SKM-1 treated with dmso at 0.1 percent for 144 hours (cell line): ENCODE measurements around the gene PTCD1.
"Not testable (repeated sequence)": the region's sequence is repeated elsewhere in the genome, so short reads cannot be mapped to it uniquely, and the experiment has no call there.

ENCODE experiments used
- DNase-seq: peaks from one replicate; lab custom pipeline; 2025; ENCODE audit not compliant: unreplicated experiment; lab: John Stamatoyannopoulos, UW

Gene PTCD1

DNA sequence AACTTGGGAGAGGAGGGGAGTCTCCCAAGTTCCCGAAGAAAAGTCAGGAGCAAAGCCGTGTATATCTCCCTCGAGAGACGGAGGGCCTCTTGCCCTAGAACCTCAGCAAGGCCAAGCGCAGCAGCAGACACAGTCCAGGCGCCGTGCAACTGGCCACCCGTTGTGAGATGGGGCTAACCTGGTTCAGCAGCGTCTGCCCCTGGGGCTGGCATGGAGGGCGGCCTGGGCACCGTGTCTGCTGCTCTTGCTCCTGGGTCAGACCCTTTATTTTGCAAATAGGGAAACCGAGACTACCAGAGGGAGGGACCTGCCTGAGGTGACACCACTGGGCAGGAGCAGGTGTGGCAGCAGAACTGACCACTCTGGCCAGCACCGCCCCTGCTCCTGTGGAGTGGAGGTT lies 13.9 kb upstream of the PTCD1 start:
- DNase-seq = no peak

- no peak for DNase-seq
These were observed 13.3 kb upstream of the PTCD1 start for GRCh38 chr7:99451936-99452335.

DNA sequence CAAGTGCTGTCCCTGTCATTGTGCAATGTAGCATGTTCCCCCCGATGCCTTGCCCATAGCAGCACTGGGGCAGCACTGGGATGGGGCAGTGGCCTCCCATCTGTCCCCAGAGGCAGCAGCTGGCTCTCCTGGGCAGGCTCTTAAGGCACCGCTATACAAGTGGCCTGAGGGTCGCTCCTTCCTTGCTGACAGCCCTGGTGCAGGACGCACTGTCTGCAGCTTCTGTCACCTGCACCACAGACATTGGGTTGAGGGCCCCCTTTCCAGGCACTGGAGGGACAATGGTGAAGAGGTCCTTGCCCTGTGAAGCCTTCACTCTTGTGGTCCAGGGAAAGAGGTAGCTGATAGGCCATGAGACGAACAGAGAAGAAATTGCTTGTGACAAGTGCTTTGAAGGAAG lies 10.7 kb upstream of the PTCD1 start:
- peak; percentile 68 for DNase-seq

DNA sequence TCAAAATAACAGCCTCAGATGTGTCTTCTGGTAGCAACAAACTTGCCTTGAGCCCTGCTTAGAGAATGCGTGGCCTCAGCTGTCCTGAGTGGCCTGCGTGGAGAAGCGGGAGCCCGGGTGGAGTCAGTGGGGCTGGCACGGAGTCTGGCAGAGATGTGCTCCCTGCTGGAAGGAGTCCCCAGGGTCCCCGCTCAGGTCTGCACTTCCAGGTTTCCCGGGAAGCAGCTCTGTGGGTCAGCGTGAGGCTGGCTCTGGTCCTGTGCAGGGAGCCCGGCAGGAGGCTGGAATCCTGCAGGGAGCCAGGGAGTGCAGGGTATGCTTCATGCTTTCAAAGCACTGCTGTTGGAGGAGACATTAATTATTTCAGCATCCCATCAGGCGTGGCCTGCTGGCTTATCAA lies 10.3 kb upstream of the PTCD1 start:
- no peak for DNase-seq

- peak; percentile 24 for DNase-seq
These were observed 9.3 kb upstream of the PTCD1 start for GRCh38 chr7:99447943-99448342.

GRCh38 chr7:99446096-99446495 lies 7.5 kb upstream of the PTCD1 start:
- no peak for DNase-seq

DNA sequence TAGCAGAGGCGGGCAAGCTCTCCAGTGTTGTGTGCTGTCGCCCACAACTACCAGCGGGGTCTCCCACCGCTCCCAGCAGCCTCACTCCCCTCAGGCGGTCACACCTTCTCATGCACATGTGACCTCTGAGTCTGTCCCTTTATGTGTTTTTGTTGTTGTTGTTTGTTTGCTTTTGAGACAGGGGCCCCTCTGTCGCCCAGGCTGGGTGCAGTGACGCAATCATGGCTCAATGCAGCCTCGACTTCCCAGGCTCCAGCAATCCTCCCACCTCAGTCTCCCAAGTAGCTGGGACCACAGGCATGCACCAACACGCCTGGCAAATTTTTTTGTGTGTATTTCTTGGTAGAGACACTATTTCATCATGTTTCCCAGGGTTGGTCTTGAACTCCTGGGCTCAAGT lies 1.6 kb upstream of the PTCD1 start:
- no peak for DNase-seq

DNA sequence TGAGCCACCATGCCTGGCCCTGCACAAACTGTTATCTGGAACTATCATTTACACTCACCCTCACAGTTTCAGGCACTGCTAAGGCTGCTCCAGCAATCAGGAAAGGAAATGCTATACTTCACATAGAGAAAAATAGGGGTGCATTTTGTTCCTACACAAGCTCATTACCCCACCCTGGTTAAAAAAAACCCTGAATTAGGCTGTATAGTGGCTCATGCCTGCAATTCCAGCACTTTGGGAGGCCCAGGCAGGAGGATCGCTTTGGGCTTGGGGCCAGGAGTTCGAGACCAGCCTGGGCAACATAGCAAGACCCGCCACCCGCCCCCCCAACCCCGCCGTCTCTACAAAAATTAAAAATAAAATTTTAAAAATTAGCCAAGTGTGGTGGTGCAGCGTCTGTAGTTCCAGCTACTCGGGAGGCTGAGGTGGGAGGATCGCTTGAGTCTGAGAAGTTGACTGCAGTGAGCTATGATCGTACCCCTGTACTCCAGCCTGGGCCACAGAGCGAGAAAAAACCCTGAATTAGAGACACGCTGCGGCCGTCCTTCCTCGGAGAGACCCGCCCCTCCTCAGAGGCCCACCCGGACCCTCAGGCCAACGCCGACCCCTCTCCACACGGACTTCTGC lies 539 bp downstream of the PTCD1 start:
- no peak for DNase-seq

GRCh38 chr7:99433158-99433557 lies 5.4 kb downstream of the PTCD1 start:
- DNase-seq = no peak

DNA sequence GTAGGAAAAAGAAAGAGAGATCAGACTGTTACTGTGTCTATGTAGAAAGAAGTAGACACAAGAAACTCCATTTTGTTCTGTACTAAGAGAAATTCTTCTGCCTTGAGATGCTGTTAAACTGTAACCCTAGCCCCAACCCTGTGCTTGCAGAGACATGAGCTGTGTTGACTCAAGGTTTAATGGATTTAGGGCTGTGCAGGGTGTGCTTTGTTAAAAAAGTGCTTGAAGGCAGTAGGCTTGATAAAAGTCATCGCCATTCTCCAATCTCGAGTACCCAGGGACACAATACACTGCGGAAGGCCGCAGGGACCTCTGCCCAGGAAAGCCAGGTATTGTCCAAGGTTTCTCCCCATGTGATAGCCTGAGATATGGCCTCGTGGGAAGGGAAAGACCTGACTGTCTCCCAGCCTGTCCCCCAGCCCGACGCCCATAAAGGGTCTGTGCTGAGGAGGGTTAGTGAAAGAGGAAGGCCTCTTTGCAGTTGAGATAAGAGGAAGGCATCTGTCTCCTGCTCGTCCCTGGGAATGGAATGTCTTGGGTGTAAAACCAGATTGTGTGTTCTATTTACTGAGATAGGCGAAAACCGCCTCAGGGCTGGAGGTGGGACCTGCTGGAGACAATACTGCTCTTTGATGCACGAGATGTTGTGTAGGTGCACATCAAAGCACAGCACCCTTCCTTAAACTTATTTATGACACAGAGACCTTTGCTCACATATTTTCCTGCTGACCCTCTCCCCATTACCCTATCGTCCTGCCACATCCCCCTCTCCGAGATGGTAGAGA lies 6.7 kb downstream of the PTCD1 start:
- DNase-seq = not testable (repeated sequence)

GRCh38 chr7:99429756-99430155 lies 8.8 kb downstream of the PTCD1 start:
- no peak for DNase-seq

- DNase-seq = no peak
These were observed 9.5 kb downstream of the PTCD1 start for GRCh38 chr7:99428972-99429566.

DNA sequence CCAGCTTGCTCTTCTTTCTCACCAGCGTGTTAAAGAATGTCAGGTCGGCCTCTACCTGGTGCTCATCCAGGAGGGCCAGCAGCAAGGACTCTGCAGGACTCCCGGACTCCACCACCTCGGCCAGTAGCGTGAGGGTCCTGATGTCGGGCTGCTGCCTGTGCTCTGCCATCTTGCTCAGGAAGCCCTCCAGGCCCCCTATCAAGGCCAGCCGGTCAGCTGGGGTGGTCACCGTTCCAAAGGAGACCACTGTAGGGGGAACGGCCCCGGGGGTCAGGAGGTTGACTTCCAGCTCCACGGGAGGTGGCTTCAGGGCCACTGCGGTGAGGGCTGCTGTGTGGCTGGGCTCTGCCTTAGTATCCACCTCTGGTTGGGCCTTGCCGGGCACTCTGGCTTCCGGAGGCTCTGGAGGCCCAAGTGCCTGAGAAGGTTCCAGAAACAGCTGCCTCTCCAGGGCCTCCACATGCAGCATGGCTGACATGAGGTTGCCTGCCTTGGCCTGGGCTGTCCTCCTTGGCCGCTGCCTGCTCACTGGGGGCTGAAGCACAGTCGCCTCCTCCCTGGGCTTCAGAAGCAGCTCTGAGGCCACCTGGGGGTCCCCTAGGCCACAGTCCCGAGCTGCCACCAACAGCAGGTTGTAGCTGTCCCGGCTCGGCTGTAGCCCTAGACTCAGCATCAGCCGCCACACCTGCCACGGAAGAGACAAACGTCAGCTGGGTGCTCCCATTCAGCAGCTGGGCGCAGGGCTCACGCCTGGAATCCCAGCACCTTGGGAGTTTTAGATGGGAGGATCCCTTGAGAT lies 13.5 kb downstream of the PTCD1 start:
- DNase-seq = no peak

DNA sequence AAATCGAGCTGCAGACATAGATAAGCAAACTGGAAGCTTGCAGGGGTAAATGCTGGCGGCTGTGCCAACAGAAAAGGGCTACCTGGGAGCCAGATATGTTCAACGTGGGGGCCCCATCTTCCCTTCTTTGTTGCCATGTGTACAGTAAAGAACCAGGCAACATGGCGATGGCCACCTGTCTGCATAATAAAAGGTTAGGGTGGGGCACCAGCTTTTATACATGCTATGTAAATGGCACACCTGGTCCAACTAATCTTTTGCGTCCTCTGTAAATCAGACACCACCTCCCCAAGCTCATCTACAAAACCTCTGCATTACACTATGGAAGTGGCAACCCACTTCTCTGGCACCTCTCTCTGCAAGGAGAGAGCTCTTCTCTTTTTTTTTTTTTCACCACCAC lies 16.0 kb downstream of the PTCD1 start:
- no peak for DNase-seq

GRCh38 chr7:99422186-99422585 lies 16.4 kb downstream of the PTCD1 start:
- no peak for DNase-seq

DNA sequence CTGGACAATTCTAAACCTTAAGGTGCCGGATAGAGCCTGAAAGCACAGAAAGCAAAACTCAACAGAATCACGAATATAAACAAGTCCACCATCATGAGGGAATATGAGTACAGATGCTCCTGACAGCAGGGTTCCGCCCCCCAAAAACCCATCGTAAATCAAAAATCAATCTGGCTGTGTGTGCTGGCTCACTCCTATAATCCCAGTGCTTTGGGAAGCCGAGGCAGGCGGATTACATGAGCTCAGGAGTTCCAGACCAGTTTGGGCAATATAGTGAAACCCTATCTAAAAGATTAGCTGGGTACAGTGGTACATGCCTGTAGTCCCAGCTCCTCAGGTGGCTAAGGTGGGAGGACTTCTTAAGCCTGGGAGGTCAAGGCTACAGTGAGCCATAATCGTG lies 17.6 kb downstream of the PTCD1 start:
- no peak for DNase-seq

DNA sequence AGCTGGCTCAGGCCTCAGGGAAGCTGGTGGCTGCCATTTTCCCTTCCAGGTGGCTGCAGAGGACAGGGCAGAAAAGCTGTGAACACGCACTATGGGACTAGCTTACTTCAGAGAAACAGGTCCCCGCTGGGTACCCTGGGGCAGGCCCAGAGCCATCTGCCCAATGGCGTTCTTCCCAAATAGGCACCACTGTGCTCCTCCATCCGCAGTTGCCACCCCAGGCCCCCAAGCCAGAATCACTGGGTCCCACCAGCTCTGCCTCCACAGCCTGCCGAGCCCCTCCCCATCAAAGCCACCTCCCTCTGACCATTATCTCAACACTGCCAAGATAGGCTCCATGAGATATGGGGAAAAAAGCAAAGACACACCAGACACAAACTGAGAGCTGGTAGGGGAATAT lies 18.4 kb downstream of the PTCD1 start:
- DNase-seq = no peak

DNA sequence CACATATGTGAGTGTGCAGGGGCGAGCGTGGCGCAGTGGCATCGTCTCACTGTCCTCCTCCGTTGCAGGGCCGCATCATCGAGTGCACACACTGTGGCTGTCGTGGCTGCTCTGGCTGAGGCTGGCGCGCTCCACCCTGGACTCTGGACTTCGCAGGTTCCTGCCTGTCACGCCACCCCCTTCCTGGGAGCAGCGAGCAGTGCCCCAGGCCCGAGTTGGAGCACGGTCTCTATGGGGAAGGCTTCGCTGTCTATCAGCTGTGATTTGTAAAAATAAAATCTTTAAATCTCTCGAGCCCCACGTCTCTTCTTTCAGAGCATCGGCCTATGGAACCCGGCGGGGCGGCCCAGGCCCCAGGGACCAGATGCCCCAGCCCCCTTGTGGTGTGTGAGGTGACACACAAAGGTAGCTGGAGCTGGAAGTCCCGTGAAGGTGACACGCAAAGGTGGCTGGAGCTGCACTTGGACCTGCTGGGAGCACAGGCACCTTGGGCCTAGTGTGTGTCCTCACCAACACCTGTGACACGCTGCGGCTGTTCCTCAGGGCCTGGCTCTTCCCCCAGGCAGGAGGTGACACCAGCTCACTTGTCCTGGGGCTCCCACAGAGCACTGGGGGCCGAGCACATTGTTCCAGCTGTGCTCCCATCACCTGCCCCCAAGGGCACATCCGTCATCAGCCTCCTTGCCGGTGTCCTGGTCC lies 19.1 kb downstream of the PTCD1 start:
- DNase-seq = no peak

GRCh38 chr7:99418260-99418659 lies 20.3 kb downstream of the PTCD1 start:
- DNase-seq = no peak

- peak; percentile 44 for DNase-seq
These were observed 23.0 kb downstream of the PTCD1 start for GRCh38 chr7:99415513-99416127.

DNA sequence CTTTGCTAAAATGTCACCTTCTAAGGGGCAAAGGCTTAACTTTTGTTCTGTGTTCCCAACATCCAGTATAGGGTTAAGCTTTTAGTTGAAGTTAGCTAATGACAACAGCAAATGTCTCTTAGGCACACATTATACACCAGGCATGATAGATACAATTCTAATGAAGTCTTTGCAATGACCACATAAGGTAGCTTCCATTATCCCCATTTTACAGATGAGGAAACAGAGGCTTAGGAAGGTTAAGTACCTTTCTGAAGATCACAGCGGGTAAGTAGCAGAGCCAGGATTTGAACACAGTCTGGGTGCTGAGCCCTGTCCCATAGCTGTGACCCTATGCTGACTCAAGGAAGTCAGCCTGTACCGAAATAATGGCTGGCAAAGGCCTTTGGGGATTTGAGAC lies 28.0 kb downstream of the PTCD1 start:
- DNase-seq = no peak
